Stimulated activated naive CD8-positive, alpha-beta T cell treated with anti-CD3 and anti-CD28 coated beads, Interleukin-15, Interleukin-2, amounts not matched to agents 100 ng/mL and 50 ng/mL, for 24 hours (primary cell): ENCODE measurements around the gene TBXAS1.
A peak's percentile ranks its signal among the peaks of the same experiment; 100 is the strongest.

Experiments used
- H3K27ac Mint-ChIP-seq: one replicate; pipeline ENCODE4 v1.8.0; 2021; ENCODE audit warnings: mild to moderate bottlenecking, mixed read lengths
- H3K27me3 Mint-ChIP-seq: one replicate; pipeline ENCODE4 v1.8.0; 2021; ENCODE audit warnings: mixed read lengths
- H3K36me3 Mint-ChIP-seq: one replicate; pipeline ENCODE4 v1.8.0; 2021; ENCODE audit warnings: low read depth, mixed read lengths
- H3K4me1 Mint-ChIP-seq: one replicate; pipeline ENCODE4 v1.8.0; 2021; ENCODE audit warnings: low read depth, mixed read lengths
- H3K4me3 Mint-ChIP-seq: one replicate; pipeline ENCODE4 v1.8.0; 2021; ENCODE audit warnings: mild to moderate bottlenecking, mixed read lengths
- H3K9me3 Mint-ChIP-seq: one replicate; pipeline ENCODE4 v1.8.0; 2021; ENCODE audit warnings: mixed read lengths

Gene TBXAS1

GRCh38 chr7:139855498-139856270 lies 26.6 kb downstream of the TBXAS1 start:
- H3K27ac Mint-ChIP-seq: peak overlapping the region; percentile 49
- H3K36me3 Mint-ChIP-seq: no peaks in the 10 kb centered on the region
- peaks cover 38% of the 10 kb centered on the region for H3K4me1 Mint-ChIP-seq
- no peaks in the 10 kb centered on the region for H3K9me3 Mint-ChIP-seq
- H3K4me3 Mint-ChIP-seq: no peak overlapping the region
- H3K27me3 Mint-ChIP-seq: no peaks in the 10 kb centered on the region

GRCh38 chr7:139857791-139858190 lies 28.7 kb downstream of the TBXAS1 start:
- Mint-ChIP-seq H3K4me1 (peaks cover 44% of the 10 kb centered on the region), H3K9me3 (no peaks in the 10 kb centered on the region), H3K36me3 (no peaks in the 10 kb centered on the region), H3K27me3 (peaks cover 3% of the 10 kb centered on the region), H3K4me3 (no peak overlapping the region), H3K27ac (no peak overlapping the region)

DNA sequence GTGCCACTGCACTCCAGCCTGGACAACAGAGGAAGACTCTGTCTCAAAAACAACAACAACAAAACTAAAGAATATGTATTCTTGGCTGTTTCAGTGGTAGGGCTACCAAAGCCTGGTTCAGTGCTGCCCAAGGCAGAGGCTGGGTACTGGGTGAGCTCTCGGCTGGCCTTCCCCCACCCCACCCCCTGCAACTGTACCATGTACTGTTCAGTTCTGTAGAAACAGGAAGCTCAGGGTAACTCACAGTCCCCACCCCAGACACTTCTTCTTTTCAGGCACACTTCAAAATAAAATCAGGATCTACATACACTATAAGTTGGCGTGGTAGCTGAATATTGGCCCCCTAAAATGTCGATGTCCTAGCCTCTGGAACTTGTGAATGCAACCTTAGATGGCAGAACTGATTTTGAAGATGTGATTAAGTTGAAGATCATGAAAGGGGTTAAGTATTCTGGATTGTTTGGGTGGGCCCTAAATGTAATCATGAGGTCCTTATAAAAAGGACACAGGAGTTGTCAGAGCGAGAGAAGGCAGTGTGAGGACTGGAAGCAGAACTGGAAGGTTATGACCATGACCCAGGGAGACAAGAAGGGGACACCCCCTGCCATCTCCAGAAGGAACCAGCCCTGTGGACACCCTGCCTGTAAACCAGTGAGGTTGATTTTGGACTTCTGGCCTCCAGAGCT lies 31.2 kb downstream of the TBXAS1 start:
- no peak overlapping the region for H3K4me3 Mint-ChIP-seq
- H3K27ac Mint-ChIP-seq: no peak overlapping the region
- H3K9me3 Mint-ChIP-seq: peaks cover 8% of the 10 kb centered on the region
- H3K36me3 Mint-ChIP-seq: no peaks in the 10 kb centered on the region
- peaks cover 28% of the 10 kb centered on the region for H3K4me1 Mint-ChIP-seq
- H3K27me3 Mint-ChIP-seq: peaks cover 12% of the 10 kb centered on the region

GRCh38 chr7:139861803-139862202 lies 32.7 kb downstream of the TBXAS1 start:
- H3K4me1 Mint-ChIP-seq: peaks cover 15% of the 10 kb centered on the region
- no peak overlapping the region for H3K27ac Mint-ChIP-seq
- H3K27me3 Mint-ChIP-seq: peaks cover 14% of the 10 kb centered on the region
- H3K36me3 Mint-ChIP-seq: no peaks in the 10 kb centered on the region
- H3K4me3 Mint-ChIP-seq: no peak overlapping the region
- H3K9me3 Mint-ChIP-seq: peaks cover 8% of the 10 kb centered on the region

DNA sequence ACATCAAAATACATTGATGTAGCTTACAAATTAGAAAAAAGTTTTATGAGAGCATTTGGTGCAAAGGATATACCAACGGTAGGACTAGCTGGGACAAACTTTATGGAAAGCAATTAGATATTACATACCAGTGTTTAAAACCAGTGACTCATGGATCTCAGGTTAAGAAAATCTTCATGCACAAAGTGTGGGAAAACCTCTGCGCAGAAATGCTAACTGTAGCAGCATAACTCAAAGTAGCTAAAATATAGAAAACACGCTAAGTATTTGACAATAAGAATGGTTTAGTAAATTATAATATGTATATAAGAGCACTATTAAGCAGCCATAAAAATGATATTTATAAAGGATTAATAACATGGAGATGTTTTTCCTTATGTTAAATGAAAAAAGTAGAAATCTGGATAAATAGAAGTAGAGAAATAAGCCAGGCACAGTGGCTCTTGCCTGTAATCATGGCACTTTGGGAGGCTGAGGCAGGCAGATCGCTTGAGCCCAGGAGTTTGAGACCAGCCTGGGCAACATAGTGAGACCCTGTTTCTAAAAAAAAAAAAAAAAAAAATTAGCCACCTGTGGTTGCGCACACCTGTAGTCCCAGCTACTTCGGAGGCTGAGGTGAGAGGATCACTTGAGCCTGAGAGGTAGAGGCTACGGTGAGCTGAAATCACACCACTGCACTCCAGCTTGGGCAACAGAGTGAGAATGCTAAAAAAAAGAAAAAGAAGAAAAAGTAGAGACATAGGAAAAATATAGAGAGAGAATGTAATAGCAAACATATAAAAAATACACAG lies 37.2 kb downstream of the TBXAS1 start:
- H3K4me1 Mint-ChIP-seq: peaks cover 6% of the 10 kb centered on the region
- peaks cover 18% of the 10 kb centered on the region for H3K27me3 Mint-ChIP-seq
- no peak overlapping the region for H3K4me3 Mint-ChIP-seq
- H3K9me3 Mint-ChIP-seq: peaks cover 8% of the 10 kb centered on the region
- H3K36me3 Mint-ChIP-seq: no peaks in the 10 kb centered on the region
- H3K27ac Mint-ChIP-seq: no peak overlapping the region

- Mint-ChIP-seq H3K4me1 (no peaks in the 10 kb centered on the region), H3K36me3 (no peaks in the 10 kb centered on the region)
Observed at GRCh38 chr7:139867847-139868246, 38.8 kb downstream of the TBXAS1 start.

GRCh38 chr7:139869886-139870285 lies 40.8 kb downstream of the TBXAS1 start:
- Mint-ChIP-seq H3K27ac (no peak overlapping the region), H3K4me1 (no peaks in the 10 kb centered on the region), H3K9me3 (no peaks in the 10 kb centered on the region), H3K27me3 (peaks cover 9% of the 10 kb centered on the region), H3K4me3 (no peak overlapping the region), H3K36me3 (no peaks in the 10 kb centered on the region)

More at GRCh38 chr7:139867847-139868246, 38.8 kb downstream of the TBXAS1 start:
- Mint-ChIP-seq H3K4me3 (no peak overlapping the region), H3K27ac (no peak overlapping the region), H3K9me3 (peaks cover 8% of the 10 kb centered on the region), H3K27me3 (peaks cover 15% of the 10 kb centered on the region)

DNA sequence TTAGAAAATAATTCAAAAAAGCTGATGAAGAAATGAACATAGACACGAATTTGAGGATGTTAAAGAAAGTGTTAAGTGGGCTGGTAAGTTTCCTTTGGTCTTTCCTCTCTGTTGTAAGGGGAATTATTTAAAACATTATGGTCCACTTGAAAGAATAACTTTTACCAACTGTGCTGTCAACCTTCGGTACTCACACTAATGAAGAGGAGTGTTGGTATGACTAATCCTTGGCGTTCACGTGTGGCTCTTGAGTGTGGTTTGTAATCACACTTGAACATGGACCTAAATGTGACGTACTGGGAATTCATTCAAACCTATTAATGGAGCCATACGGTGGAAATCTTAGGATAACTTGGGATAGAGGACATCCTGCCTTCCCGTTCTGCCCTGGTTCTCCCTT lies 41.3 kb downstream of the TBXAS1 start:
- Mint-ChIP-seq H3K36me3 (no peaks in the 10 kb centered on the region), H3K27ac (no peak overlapping the region), H3K4me1 (no peaks in the 10 kb centered on the region), H3K27me3 (peaks cover 4% of the 10 kb centered on the region), H3K9me3 (no peaks in the 10 kb centered on the region), H3K4me3 (no peak overlapping the region)

GRCh38 chr7:139871331-139871730 lies 42.3 kb downstream of the TBXAS1 start:
- Mint-ChIP-seq H3K27me3 (peaks cover 4% of the 10 kb centered on the region), H3K36me3 (no peaks in the 10 kb centered on the region), H3K9me3 (no peaks in the 10 kb centered on the region), H3K4me1 (no peaks in the 10 kb centered on the region), H3K4me3 (no peak overlapping the region), H3K27ac (no peak overlapping the region)

- Mint-ChIP-seq H3K9me3 (no peaks in the 10 kb centered on the region), H3K4me3 (no peak overlapping the region), H3K4me1 (peaks cover 2% of the 10 kb centered on the region), H3K36me3 (no peaks in the 10 kb centered on the region), H3K27me3 (peaks cover 4% of the 10 kb centered on the region), H3K27ac (no peak overlapping the region)
Observed at GRCh38 chr7:139871820-139872219, 42.8 kb downstream of the TBXAS1 start.

DNA sequence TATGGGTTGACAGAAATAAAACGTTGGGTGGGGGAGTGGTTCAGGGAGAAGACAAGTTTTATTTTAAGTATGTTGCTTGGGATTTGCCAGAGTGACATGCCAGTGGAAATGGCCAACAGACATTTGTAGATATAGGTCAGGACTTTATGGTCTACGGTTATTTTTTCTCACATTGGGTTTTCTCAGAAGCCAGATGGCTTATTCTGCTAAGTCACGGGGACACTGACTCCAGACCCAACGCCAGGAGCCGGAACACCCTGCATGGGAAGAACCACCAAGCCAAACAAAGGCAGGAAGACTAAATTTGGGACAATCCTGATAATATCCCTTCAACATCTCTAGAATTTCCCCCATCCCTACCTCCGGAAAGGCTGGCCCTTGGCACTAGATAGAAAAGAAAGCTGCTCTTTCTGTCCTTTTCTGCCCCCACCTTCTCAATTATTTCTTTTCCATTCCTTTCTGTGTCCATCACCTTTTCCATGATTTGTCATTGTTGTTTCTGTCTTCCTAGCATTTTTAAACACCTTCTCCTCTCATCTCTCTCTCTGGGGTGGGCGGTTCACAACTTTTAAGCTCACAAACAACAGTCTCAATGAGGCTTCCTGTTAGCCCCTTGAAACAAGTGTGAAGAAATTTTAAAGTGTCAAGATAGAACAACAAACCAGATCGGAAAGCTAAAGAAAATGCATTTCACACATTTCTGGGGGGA lies 44.7 kb downstream of the TBXAS1 start:
- H3K4me3 Mint-ChIP-seq: no peak overlapping the region
- H3K4me1 Mint-ChIP-seq: peaks cover 14% of the 10 kb centered on the region
- no peaks in the 10 kb centered on the region for H3K9me3 Mint-ChIP-seq
- no peaks in the 10 kb centered on the region for H3K27me3 Mint-ChIP-seq
- no peak overlapping the region for H3K27ac Mint-ChIP-seq
- H3K36me3 Mint-ChIP-seq: no peaks in the 10 kb centered on the region

- no peak overlapping the region for H3K4me3 Mint-ChIP-seq
- H3K27ac Mint-ChIP-seq: no peak overlapping the region
- peaks cover 14% of the 10 kb centered on the region for H3K4me1 Mint-ChIP-seq
- H3K27me3 Mint-ChIP-seq: no peaks in the 10 kb centered on the region
- H3K9me3 Mint-ChIP-seq: no peaks in the 10 kb centered on the region
- no peaks in the 10 kb centered on the region for H3K36me3 Mint-ChIP-seq
Observed at GRCh38 chr7:139874302-139874629, 45.2 kb downstream of the TBXAS1 start.

DNA sequence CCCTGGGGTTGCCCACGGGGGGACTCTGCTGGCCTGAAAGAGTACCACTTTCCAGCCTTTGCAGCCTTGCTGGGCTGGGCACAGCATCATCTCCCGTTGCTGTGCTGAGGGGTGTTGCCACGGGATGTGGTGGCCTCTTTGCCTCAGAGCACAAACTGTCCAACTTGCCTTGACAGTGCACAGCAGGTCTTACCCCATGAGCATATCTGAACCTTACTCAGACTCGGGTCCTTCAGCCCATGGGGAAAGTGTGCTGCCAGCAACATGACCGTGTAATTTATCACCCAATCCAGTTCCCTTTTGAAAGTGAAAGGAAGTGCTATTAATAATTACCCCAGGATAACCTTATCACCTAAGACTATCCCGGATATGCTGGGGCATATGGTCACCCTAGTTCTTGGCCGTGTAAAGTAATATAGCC lies 46.8 kb downstream of the TBXAS1 start:
- Mint-ChIP-seq H3K9me3 (no peaks in the 10 kb centered on the region), H3K27me3 (no peaks in the 10 kb centered on the region), H3K36me3 (no peaks in the 10 kb centered on the region), H3K4me3 (no peak overlapping the region), H3K4me1 (peaks cover 14% of the 10 kb centered on the region), H3K27ac (no peak overlapping the region)

- Mint-ChIP-seq H3K27me3 (no peaks in the 10 kb centered on the region), H3K9me3 (no peaks in the 10 kb centered on the region), H3K4me1 (peaks cover 14% of the 10 kb centered on the region), H3K36me3 (no peaks in the 10 kb centered on the region), H3K27ac (no peak overlapping the region), H3K4me3 (no peak overlapping the region)
Observed at GRCh38 chr7:139876622-139877283, 47.7 kb downstream of the TBXAS1 start.
